WTC11 (cell line): ENCODE measurements around the gene RNF7. TPM values are rescaled to one million over a fixed set of nuclear protein-coding genes. Genes with fewer than 3 reads are reported as not detected.

ENCODE experiments used
- ATAC-seq: fragments of 200-7000 bp; cut with Tn5 transposase; 2 replicates; pipeline ENCODE4 v1.10.0; 2021; ENCODE audit warnings: mild to moderate bottlenecking, moderate library complexity
- CTCF ChIA-PET: fragments of 300-600 bp; sonication (Branson Sonifier 250); formaldehyde crosslinking; loops from one replicate; lab custom pipeline; 2021; ENCODE audit warnings: antibody characterized with exemption; lab: Charles Lee
- POLR2A ChIA-PET: fragments of 350-600 bp; sonication (Branson Sonifier 250); formaldehyde crosslinking; loops from one replicate; lab custom pipeline; 2021; ENCODE audit warnings: antibody characterized with exemption; lab: Charles Lee
- DNase-seq: peaks from one replicate; pipeline ENCODE4 v3.0.0; 2021; ENCODE audit warnings: low spot score
- H3K27ac Mint-ChIP-seq: 2 replicates; pipeline ENCODE4 v1.8.0; 2021; ENCODE audit warnings: mixed read lengths
- H3K27me3 Mint-ChIP-seq: 2 replicates; pipeline ENCODE4 v1.8.0; 2021; ENCODE audit warnings: low read depth, mild to moderate bottlenecking, moderate library complexity, mixed read lengths
- H3K36me3 Mint-ChIP-seq: 2 replicates; pipeline ENCODE4 v1.8.0; 2021; ENCODE audit warnings: mixed read lengths
- H3K4me1 Mint-ChIP-seq: 2 replicates; pipeline ENCODE4 v1.8.0; 2022; ENCODE audit warnings: mixed read lengths
- H3K4me3 Mint-ChIP-seq: 2 replicates; pipeline ENCODE4 v1.8.0; 2021; ENCODE audit warnings: mild to moderate bottlenecking, moderate library complexity, mixed read lengths
- H3K9me3 Mint-ChIP-seq: 2 replicates; pipeline ENCODE4 v1.8.0; 2021; ENCODE audit warnings: mixed read lengths
- ARID4B ChIP-seq: sonication (generic); formaldehyde crosslinking; IDR thresholded peaks from 2 replicates; pipeline ENCODE4 v1.8.0; 2023; ENCODE audit warnings: missing genetic modification reagents, mild to moderate bottlenecking, borderline replicate concordance
- IRF2 ChIP-seq: sonication (generic); formaldehyde crosslinking; IDR thresholded peaks from 2 replicates; pipeline ENCODE4 v1.8.0; 2022; ENCODE audit warnings: low read depth, missing genetic modification reagents, borderline replicate concordance
- PRRX2 ChIP-seq: fragments of 250-450 bp; sonication (Bioruptor Pico); IDR thresholded peaks from 2 replicates; pipeline ENCODE4 v1.8.0; 2021; ENCODE audit warnings: mild to moderate bottlenecking
- SOX15 ChIP-seq: fragments of 250-450 bp; sonication (Bioruptor Pico); IDR thresholded peaks from 2 replicates; pipeline ENCODE4 v1.9.0; 2021; ENCODE audit warnings: mild to moderate bottlenecking
- USF2 ChIP-seq: sonication (generic); formaldehyde crosslinking; IDR thresholded peaks from 2 replicates; pipeline ENCODE4 v1.8.1; 2023; ENCODE audit warnings: mild to moderate bottlenecking, missing genetic modification reagents, moderate library complexity
- ZNF121 ChIP-seq: sonication (generic); formaldehyde crosslinking; IDR thresholded peaks from 2 replicates; pipeline ENCODE4 v1.8.0; 2023; ENCODE audit warnings: missing genetic modification reagents
- ZNF219 ChIP-seq: sonication (generic); formaldehyde crosslinking; IDR thresholded peaks from 2 replicates; pipeline ENCODE4 v1.8.0; 2023; ENCODE audit warnings: missing genetic modification reagents, mild to moderate bottlenecking, borderline replicate concordance
- ZNF232 ChIP-seq: sonication (generic); formaldehyde crosslinking; IDR thresholded peaks from 2 replicates; pipeline ENCODE4 v1.8.0; 2022; ENCODE audit warnings: mild to moderate bottlenecking, missing genetic modification reagents
- ZNF281 ChIP-seq: sonication (generic); formaldehyde crosslinking; IDR thresholded peaks from 2 replicates; pipeline ENCODE4 v1.8.0; 2023; ENCODE audit warnings: mild to moderate bottlenecking, missing genetic modification reagents
- ZNF423 ChIP-seq: fragments of 250-450 bp; sonication (Bioruptor Pico); IDR thresholded peaks from 2 replicates; pipeline ENCODE4 v2.1.2; 2022; ENCODE audit warnings: mild to moderate bottlenecking, moderate library complexity
- ZNF532 ChIP-seq: fragments of 250-450 bp; sonication (Bioruptor Pico); IDR thresholded peaks from 2 replicates; pipeline ENCODE4 v1.9.0; 2021; ENCODE audit warnings: mild to moderate bottlenecking, borderline replicate concordance
- total RNA-seq: library from RNA; stranded (reverse); gene quantifications from 3 replicates; pipeline ENCODE4 v1.2.3, GENCODE V29; 2021
- TF ChIP-seq, protein P1 (sequence below): sonication (generic); formaldehyde crosslinking; IDR thresholded peaks from 2 replicates; pipeline ENCODE4 v1.8.1; 2023; ENCODE audit warnings: mild to moderate bottlenecking, missing genetic modification reagents
- TF ChIP-seq, protein P2 (sequence below): sonication (generic); formaldehyde crosslinking; conservative IDR thresholded peaks from 2 replicates; pipeline ENCODE4 v1.8.1; 2022; ENCODE audit warnings: mild to moderate bottlenecking, missing genetic modification reagents
- TF ChIP-seq, protein P3 (sequence below): sonication (generic); formaldehyde crosslinking; conservative IDR thresholded peaks from 2 replicates; pipeline ENCODE4 v1.8.1; 2023; ENCODE audit warnings: mild to moderate bottlenecking, low read depth, missing genetic modification reagents, moderate library complexity
- TF ChIP-seq, protein P4 (sequence below): sonication (generic); formaldehyde crosslinking; IDR thresholded peaks from 2 replicates; pipeline ENCODE4 v1.8.1; 2022; ENCODE audit warnings: mild to moderate bottlenecking, missing genetic modification reagents, moderate library complexity, borderline replicate concordance
- TF ChIP-seq, protein P5 (sequence below): sonication (generic); formaldehyde crosslinking; IDR thresholded peaks from 2 replicates; pipeline ENCODE4 v1.8.0; 2022; ENCODE audit warnings: mild to moderate bottlenecking, missing genetic modification reagents

The RNF7 gene
- total RNA-seq, 1 experiment from 2014 or later: 133 TPM

GRCh38 chr3:141753399-141753798 is 15.3 kb downstream of the RNF7 start:
- H3K36me3 Mint-ChIP-seq: no peaks in the 10 kb centered on the region
- peaks cover 4% of the 10 kb centered on the region; the same call in 1 of the 2 replicates for H3K4me1 Mint-ChIP-seq
- H3K4me3 Mint-ChIP-seq: no peak overlapping the region
- ATAC-seq (peak; percentile 69), DNase-seq (peak; percentile 29)
- H3K27ac Mint-ChIP-seq: no peak overlapping the region
- ChIA-PET CTCF (no interaction called here), POLR2A (no interaction called here)
- no peaks in the 10 kb centered on the region for H3K27me3 Mint-ChIP-seq
- H3K9me3 Mint-ChIP-seq: no peaks in the 10 kb centered on the region
- no peak for TF ChIP-seq IRF2 (CRISPR knock-in tag)
- TF ChIP-seq ZNF232: no peak
- no peak for TF ChIP-seq ZNF219 (CRISPR knock-in tag)
- TF ChIP-seq USF2 (CRISPR knock-in tag): no peak
- no peak for TF ChIP-seq ARID4B (CRISPR knock-in tag)
- TF ChIP-seq, protein P1, sequence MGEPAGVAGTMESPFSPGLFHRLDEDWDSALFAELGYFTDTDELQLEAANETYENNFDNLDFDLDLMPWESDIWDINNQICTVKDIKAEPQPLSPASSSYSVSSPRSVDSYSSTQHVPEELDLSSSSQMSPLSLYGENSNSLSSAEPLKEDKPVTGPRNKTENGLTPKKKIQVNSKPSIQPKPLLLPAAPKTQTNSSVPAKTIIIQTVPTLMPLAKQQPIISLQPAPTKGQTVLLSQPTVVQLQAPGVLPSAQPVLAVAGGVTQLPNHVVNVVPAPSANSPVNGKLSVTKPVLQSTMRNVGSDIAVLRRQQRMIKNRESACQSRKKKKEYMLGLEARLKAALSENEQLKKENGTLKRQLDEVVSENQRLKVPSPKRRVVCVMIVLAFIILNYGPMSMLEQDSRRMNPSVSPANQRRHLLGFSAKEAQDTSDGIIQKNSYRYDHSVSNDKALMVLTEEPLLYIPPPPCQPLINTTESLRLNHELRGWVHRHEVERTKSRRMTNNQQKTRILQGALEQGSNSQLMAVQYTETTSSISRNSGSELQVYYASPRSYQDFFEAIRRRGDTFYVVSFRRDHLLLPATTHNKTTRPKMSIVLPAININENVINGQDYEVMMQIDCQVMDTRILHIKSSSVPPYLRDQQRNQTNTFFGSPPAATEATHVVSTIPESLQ (CRISPR knock-in tag): no peak
- TF ChIP-seq PRRX2 (CRISPR knock-in tag): no peak
- TF ChIP-seq, protein P2, sequence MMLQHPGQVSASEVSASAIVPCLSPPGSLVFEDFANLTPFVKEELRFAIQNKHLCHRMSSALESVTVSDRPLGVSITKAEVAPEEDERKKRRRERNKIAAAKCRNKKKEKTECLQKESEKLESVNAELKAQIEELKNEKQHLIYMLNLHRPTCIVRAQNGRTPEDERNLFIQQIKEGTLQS (CRISPR knock-in tag): no peak
- TF ChIP-seq ZNF532 (CRISPR knock-in tag): no peak
- TF ChIP-seq ZNF121 (CRISPR knock-in tag): no peak
- TF ChIP-seq, protein P3, sequence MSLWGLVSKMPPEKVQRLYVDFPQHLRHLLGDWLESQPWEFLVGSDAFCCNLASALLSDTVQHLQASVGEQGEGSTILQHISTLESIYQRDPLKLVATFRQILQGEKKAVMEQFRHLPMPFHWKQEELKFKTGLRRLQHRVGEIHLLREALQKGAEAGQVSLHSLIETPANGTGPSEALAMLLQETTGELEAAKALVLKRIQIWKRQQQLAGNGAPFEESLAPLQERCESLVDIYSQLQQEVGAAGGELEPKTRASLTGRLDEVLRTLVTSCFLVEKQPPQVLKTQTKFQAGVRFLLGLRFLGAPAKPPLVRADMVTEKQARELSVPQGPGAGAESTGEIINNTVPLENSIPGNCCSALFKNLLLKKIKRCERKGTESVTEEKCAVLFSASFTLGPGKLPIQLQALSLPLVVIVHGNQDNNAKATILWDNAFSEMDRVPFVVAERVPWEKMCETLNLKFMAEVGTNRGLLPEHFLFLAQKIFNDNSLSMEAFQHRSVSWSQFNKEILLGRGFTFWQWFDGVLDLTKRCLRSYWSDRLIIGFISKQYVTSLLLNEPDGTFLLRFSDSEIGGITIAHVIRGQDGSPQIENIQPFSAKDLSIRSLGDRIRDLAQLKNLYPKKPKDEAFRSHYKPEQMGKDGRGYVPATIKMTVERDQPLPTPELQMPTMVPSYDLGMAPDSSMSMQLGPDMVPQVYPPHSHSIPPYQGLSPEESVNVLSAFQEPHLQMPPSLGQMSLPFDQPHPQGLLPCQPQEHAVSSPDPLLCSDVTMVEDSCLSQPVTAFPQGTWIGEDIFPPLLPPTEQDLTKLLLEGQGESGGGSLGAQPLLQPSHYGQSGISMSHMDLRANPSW (CRISPR knock-in tag): no peak
- TF ChIP-seq ZNF423 (CRISPR knock-in tag): no peak
- TF ChIP-seq, protein P4, sequence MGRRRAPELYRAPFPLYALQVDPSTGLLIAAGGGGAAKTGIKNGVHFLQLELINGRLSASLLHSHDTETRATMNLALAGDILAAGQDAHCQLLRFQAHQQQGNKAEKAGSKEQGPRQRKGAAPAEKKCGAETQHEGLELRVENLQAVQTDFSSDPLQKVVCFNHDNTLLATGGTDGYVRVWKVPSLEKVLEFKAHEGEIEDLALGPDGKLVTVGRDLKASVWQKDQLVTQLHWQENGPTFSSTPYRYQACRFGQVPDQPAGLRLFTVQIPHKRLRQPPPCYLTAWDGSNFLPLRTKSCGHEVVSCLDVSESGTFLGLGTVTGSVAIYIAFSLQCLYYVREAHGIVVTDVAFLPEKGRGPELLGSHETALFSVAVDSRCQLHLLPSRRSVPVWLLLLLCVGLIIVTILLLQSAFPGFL: no peak
- TF ChIP-seq, protein P5, sequence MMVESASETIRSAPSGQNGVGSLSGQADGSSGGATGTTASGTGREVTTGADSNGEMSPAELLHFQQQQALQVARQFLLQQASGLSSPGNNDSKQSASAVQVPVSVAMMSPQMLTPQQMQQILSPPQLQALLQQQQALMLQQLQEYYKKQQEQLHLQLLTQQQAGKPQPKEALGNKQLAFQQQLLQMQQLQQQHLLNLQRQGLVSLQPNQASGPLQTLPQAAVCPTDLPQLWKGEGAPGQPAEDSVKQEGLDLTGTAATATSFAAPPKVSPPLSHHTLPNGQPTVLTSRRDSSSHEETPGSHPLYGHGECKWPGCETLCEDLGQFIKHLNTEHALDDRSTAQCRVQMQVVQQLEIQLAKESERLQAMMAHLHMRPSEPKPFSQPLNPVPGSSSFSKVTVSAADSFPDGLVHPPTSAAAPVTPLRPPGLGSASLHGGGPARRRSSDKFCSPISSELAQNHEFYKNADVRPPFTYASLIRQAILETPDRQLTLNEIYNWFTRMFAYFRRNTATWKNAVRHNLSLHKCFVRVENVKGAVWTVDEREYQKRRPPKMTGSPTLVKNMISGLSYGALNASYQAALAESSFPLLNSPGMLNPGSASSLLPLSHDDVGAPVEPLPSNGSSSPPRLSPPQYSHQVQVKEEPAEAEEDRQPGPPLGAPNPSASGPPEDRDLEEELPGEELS (CRISPR knock-in tag): no peak
- TF ChIP-seq ZNF281 (CRISPR knock-in tag): no peak
- TF ChIP-seq SOX15 (CRISPR knock-in tag): no peak
